NOMO-1 (cell line): Measurements from ENCODE around the gene ATP13A4.
"Not testable (repeated sequence)": the region's sequence is repeated elsewhere in the genome, so short reads cannot be mapped to it uniquely, and the experiment has no call there.

Experiments used
- DNase-seq, 2 experiments: peaks; one replicate each; lab custom pipeline; 2025; ENCODE audit not compliant: unreplicated experiment in 2 of 2; lab: John Stamatoyannopoulos, UW

ATP13A4 gene

GRCh38 chr3:193563426-193563825, 8.7 kb upstream of the ATP13A4 start:
- DNase-seq: peak in 1 of 2 experiments; percentile 4

GRCh38 chr3:193560870-193561269, 6.2 kb upstream of the ATP13A4 start:
- no peak for DNase-seq

- DNase-seq: no peak
These were observed 5.4 kb upstream of the ATP13A4 start for GRCh38 chr3:193560091-193560490.

- DNase-seq: peak in 1 of 2 experiments; percentile 4
These were observed 4.4 kb upstream of the ATP13A4 start for GRCh38 chr3:193559100-193559499.

GRCh38 chr3:193556841-193557240, 2.1 kb upstream of the ATP13A4 start:
- no peak for DNase-seq

- DNase-seq: no peak
These were observed 1.1 kb downstream of the ATP13A4 start for GRCh38 chr3:193553586-193553985.

- no peak for DNase-seq
These were observed 1.8 kb downstream of the ATP13A4 start for GRCh38 chr3:193552923-193553322.

- DNase-seq: no peak
These were observed 6.3 kb downstream of the ATP13A4 start for GRCh38 chr3:193548406-193548805.

GRCh38 chr3:193546129-193546528, 8.6 kb downstream of the ATP13A4 start:
- DNase-seq: no peak

GRCh38 chr3:193545304-193545703, 9.4 kb downstream of the ATP13A4 start:
- DNase-seq: no peak

GRCh38 chr3:193544289-193544688, 10.4 kb downstream of the ATP13A4 start:
- no peak for DNase-seq

GRCh38 chr3:193530231-193531165, 24.2 kb downstream of the ATP13A4 start:
- no peak for DNase-seq

GRCh38 chr3:193526085-193526484, 28.6 kb downstream of the ATP13A4 start:
- DNase-seq: not testable (repeated sequence)

GRCh38 chr3:193522473-193522872, 32.2 kb downstream of the ATP13A4 start:
- peak; percentile 43 to 52 for DNase-seq

- no peak for DNase-seq
These were observed 34.0 kb downstream of the ATP13A4 start for GRCh38 chr3:193520738-193521137.

- no peak for DNase-seq
These were observed 38.7 kb downstream of the ATP13A4 start for GRCh38 chr3:193515966-193516365.

GRCh38 chr3:193510154-193510553, 44.5 kb downstream of the ATP13A4 start:
- DNase-seq: no peak

GRCh38 chr3:193509103-193509965, 45.4 kb downstream of the ATP13A4 start:
- DNase-seq: no peak

GRCh38 chr3:193508108-193508507, 46.6 kb downstream of the ATP13A4 start:
- no peak for DNase-seq

GRCh38 chr3:193507566-193507965, 47.1 kb downstream of the ATP13A4 start:
- no peak for DNase-seq

GRCh38 chr3:193506921-193507320, 47.8 kb downstream of the ATP13A4 start:
- no peak for DNase-seq
